GM19395 (cell line): Measurements from ENCODE around the gene PINLYP.

ENCODE experiments used
- ATAC-seq: cut with Tn5 transposase; IDR thresholded peaks from one replicate; pipeline ENCODE4 v1.9.1; 2021; ENCODE audit warnings: mild to moderate bottlenecking, moderate library complexity; ENCODE audit not compliant: unreplicated experiment

The PINLYP gene

DNA sequence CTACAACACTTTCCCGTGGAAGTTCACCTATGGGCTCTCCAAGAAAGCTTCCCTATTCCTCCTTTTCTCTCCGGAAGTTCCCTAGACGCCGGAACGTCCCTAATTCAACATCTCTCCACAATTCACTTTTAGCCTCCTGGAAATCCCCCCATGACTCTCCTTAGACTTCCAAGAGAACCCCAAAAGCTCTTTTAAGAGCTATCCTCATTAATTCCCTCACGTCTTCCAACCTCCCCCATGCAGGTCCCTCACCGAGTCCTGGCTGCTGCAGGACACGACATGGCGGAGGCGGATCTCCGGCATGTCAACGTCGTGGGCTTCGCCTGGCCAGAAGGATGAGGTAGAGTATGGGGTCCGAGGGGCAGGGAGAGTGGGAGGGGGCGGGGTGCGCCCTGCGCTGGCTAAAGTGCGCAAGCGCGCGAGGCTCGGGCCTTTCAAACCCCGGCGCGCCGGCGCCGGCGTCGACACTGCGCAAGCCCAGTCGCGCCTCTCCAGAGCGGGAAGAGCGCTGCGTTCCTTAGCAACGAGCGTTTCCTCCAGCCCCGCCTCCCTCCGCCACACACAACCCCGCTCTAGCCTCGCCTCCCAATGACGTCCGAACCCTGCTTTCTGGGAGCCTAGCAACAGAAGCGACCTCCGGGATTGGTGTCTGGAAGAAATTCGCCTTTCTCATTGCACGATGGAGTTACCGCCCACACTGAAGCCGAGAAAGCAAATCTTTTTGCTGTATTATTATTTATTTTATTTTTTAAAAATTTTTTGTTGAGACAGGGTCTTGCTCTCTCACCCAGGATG is at the start of gene PINLYP, which contains the start of gene XRCC1:
Gene PINLYP (plus strand): TSS at position 646 of the 795 bp plus-strand sequence. CDS start 1,391 bp downstream, outside the sequence.
Gene XRCC1 (minus strand): TSS at position 372 of the 795 bp plus-strand sequence. CDS start 69 bp downstream, at position 303.
- ATAC-seq: peak; percentile 92

DNA sequence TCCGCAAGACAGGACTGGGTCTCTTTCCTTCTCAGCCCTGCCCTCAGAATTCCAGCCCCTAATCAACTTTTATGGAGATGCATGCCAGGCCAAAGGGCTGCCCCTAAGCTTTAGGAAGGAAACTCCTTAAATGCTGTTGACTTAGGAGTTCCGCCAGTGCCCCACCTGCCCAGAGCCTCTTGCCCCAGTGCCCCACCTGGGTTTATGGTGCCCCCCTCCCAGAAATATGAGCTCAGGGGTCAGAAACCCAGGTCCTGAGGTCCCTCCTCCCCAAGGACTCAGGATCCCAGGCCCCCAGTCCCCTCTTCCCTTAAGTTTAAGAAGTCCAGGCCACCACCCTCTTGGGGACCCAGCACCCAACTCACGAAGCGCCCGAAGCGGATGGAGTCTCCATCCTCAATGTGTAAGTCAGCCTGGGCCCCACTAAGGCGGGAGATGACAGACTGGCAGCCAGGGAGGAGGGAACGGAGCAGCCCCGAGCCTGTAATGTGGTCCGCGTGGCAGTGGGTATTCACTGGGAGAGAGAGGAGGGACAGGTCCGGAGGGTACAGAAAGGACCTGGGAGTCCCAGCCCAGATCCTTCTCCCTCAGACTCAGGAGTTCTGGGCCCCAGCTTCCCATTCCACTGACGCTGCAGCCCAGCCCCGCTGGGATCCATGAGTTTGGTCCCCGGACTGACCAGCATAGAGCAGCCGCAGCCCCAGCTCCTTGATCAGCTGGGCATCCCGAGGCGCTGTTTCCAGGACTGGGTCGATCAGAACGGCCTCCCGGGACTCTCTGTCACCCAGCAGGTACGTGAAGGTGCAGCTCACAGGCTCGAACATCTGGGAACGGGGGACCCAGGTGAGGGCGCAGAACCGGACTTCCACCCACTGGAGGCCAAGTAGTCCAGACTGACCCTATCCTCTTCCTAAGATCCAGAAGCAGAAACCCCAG is 49.5 kb upstream of the PINLYP start:
- no peak for ATAC-seq

DNA sequence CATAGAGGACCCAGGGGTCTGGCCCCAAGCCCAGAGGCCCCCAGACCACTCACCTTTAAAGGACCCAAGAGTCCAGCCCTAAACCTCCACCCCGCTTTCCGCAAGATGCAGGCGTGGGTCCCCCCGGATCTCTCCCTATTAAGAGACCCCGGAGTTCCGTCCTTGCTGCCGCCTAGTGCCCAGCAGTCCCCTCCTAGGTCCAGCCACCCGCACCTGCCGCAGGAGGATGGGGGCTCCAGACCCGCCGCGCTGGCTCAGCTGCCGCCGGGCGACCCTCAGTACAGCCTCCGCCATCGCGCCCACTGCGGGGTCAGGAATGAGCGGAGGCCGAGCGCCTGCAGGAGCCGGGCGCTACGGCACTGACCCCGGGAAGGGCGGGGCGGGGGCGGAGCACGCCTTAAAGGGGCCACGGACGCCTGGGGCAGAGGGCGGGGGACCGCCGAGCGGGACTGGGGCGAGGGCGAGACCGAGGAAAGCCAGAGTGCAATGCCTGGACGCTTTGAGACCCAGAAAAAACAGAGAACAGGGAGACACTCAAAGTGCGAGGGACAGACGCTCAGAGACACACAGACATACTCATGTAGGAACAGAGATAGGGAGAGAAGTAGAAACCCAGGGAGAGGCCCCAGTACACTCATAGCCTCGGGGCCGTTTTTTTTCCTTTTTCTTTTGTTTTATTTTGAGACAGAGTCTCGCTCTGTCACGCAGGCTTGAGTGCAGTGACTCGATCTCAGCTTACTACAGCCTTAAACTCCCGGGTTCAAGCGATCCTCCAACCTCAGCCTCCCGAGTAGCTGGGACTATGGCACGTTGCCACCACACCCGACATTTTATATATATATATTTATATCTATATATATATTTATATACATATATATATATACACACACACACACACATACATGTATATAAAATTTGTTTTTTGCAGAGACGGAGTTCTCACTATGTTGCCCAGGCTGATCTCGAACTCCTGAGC is 48.4 kb upstream of the PINLYP start, which contains the start of gene ETHE1:
Gene ETHE1 (minus strand): TSS at position 318 of the 976 bp plus-strand sequence. CDS start 24 bp downstream, at position 294.
- peak; percentile 57 for ATAC-seq

DNA sequence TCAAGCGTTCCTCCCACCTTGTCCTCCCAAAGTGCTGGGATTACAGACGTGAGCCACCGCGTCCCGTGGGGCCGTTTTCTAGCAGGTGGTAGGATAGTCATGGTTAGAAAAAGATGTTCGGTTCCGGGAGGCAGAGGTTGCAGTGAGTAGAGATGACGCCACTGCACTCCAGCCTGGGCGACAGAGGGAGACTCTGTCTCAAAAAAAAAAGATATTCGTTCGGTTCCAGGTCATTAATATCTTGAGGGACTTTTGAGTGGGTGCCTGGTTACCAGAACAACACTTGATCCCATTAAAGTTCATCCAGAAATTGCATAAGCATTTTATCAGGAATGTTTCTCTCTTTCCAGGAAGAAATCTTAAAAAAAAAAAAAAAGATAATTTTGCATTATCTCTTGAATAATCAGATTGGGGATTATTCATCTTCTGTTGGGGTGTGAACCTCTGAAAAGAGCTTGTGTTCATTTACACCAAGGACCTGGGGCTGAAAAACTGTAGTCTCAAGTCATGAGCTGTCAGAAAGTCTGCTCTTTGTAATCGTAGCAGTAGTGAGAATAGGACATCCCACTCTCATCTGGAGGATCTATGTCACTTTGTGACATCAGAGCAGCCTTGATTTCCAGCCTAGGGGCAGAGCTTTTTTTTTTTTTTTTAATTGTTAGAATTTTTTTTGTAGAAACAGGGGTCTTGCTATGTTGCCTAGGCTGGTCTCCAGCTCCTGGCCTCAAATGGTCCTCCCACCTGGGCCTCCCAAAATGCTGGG is 47.6 kb upstream of the PINLYP start:
- no peak for ATAC-seq

DNA sequence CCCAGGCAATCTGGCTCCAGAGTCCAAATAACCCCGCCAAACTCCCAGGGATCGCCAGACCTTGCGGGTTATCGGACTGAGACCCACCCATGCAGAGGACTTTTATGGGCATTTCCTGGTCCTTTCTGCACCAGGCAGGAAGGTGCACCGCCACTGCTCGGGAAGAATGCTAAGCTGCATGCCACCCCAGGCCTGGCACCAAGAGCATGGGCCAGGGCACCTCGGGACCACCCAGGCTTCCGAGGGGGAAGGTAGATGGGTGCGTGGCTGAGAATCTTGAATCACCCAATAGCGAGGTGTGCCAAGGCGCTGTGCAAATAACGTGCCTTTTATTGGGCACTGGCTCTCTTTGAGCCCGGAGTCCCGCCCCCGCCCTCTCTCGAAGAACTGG is 43.0 kb upstream of the PINLYP start:
- ATAC-seq: no peak

DNA sequence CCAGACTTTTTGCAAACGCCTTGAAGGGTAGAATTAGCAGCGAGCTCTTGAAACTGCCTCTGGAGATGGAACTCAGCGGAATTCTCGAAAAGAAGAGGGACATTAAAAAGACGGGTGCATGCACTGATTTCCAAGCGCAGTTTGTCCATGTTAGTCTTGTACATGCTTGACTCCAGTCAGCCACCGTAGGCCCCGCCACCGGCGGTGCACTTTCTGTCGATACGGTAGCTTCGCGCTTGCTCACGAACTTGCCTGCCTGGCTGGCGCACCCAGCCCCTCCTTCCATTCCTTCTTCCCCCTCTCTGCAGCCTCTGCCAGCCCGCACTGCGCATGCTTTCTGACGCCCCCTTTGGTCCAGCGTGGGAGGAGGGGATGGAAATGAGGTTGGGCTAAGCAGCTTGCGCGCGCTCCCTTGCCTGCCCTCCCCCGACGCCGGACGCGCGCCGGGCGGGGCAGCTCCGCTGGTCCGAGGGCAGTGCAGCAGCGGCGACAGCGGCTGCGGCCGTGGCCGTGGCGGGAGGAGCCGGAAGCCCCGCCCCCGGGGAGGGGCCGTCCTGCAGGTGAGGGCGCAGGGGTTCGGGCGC is 42.5 kb upstream of the PINLYP start, which contains the start of gene ZNF575:
Gene ZNF575 (plus strand): TSS at position 227 of the 584 bp plus-strand sequence. CDS start 1,235 bp downstream, outside the sequence.
- peak; percentile 59 for ATAC-seq

DNA sequence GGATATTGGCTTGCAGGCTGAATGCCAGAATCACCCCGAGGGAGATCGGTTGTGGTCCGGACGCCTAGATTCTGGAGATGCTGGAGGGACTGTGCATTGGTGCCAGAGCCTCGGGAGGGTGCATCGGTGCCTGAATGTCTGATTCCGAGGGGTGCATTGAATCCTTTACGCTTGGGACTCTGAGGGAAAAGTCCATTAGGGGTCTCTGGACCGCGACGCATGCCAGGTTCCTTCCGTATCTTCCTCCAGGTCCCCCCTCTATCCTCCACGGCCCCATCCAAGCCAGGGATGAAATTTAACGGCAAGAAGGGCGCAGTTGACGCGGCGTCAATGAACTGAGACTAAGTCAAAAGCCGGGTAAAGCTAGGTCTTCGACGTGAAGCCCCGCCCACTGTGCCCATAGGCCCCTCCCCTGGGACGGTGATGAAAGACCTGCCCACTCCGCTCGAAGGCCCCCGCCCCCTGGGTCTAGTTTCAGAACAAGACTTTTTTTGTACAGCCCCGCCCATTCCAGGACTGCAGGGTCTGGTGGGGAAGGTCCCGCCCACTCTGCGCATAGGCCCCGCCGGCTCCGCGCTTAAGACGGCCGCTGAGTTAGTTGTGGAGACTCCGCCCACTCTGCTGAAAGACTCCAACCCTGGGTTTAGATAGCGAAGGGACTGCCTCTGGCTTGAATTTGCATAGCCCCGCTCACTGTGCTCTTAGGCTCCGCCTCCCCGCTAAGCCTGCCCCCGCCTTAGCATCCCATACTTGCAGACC is 41.9 kb upstream of the PINLYP start:
- ATAC-seq: peak; percentile 65

DNA sequence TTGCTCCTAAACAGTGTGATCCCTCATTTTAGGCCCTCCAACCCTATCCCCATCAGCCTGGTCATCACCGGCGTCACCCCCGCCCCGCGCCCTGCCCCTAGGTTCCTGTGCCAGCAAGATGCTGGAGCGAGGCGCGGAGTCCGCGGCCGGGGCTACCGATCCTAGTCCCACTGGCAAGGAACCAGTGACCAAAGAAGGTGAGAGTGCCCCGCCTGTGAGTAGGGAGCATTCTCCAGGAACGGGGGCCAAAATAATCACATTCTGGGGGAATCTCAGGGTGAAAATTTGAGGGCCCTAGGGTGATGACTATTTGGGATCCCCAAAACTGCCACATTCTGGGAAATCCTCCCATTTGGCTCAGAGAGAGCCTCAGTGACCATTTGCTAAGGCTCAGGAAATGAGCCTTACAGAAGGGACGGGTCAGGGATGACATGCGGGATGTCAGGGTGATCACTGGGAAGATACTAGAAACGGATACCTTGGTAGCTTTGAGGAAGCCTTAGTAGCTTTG is 41.2 kb upstream of the PINLYP start:
- ATAC-seq: no peak

DNA sequence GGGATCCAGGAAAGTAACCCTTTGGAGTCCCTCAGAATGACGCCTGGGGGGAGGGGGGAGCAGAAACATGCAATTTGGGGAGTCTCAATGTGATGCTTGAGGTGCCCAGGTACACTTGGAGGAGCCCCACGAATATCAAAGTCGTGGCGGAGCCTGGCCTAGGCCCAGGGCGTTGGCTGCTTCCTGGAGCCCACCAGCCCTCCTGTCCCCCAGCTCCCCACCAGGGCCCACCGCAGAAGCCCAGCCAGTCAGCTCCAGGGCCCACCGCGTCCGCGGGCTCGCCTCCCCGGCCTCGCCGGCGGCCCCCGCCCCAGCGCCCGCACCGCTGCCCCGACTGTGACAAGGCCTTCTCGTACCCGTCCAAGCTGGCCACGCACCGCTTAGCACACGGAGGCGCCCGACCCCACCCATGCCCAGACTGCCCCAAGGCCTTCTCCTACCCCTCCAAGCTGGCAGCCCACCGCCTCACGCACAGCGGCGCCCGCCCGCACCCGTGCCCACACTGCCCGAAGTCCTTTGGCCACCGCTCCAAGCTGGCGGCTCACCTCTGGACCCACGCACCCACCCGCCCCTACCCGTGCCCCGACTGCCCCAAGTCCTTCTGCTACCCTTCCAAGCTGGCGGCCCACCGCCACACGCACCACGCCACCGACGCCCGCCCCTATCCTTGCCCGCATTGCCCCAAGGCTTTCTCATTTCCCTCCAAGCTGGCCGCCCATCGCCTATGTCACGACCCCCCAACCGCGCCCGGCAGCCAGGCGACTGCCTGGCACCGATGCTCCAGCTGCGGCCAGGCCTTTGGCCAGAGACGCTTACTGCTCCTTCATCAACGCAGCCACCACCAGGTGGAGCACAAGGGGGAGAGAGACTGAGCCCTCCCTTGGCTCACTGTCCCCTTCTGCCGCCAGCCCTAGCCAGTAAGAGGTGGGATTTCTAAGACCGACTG is 40.5 kb upstream of the PINLYP start:
- no peak for ATAC-seq

DNA sequence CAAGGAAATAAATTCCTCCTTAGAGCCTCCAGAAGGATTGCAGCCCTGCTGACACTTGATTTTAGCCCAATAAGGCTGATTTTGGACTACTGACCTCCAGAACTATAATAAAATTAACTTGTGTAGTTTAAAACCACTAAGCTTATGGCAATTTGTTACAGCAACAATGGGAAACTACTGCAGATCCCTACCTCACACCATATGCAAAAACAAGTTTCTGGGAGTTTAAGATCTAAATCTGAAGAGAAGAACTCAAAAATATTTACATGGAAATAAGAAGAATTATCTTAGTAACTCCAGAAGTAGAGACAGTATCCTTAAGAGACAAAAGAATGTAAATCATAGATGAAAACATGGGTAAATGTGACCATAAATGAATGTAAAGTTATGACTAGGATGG is 36.7 kb upstream of the PINLYP start:
- ATAC-seq: no peak

DNA sequence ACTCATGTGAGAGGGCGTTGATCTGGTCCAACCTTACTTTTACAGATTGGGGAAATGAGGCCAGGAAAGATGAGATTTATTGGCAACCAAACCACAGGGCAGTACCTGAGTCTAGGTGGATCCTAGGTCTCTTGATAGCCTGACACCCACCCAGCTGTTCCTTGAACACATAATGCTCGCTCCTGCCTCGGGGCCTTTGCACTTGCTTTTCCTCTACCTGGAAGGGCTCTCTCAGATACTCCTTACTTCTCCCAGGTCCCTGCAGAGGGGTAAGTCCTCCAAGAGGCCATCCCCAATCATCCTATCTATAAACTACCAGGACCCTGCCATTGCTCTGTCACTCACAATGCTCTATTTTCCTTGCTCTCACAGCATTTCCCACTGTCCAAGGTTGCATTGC is 35.2 kb upstream of the PINLYP start:
- no peak for ATAC-seq

DNA sequence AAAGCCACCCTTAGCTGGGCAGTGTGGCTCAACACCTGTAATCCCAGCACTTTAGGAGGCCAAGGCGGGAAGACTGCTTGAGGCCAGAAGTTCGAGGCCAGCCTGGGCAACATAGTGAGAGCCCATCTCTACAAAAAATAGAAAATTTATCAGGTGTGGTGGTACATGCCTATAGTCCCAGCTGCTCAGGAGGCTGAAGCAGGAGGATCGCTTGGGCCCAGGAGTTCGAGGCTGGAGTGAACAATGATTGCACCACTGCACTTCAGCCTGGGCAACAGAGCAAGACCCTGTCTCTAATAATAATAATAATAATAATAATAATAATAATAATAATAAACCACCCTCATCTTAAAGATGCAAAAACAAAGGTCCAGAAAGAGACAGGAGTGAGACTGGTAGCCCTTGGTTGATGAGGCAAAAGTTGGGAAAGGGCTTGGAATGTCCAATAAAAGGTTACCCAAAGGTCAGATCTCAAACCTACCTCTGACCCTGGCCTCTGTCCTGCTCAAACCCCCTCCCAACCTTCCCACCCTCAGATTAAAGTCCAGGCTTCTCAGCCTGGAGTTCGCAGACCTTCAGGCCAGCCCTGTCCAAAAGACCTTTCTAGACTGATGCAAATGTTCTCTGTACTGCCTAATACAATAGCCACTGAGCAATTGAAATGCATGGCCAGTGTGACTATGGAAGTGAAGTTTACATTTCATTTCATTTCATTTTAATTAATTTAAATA is 33.5 kb upstream of the PINLYP start:
- no peak for ATAC-seq

DNA sequence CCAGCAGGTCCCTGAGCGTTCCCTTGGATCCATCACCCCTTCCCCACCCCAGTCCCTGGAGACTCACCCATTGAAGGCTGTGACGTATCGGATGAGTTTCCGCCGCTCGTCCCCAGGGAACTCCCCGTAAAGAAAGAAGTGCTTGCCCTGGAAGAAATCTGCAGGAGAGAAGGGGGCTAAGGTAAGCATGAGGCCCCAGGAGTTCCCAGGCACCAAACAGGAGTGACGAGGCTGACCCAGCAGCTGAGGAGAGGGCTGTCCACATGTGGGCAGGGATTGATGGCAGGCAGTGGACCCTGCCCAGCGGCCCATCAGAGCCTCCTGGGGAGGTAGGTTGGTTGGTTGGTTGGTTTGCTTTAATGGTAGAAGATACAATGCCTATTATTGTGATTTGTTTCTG is 31.5 kb upstream of the PINLYP start:
- no peak for ATAC-seq

DNA sequence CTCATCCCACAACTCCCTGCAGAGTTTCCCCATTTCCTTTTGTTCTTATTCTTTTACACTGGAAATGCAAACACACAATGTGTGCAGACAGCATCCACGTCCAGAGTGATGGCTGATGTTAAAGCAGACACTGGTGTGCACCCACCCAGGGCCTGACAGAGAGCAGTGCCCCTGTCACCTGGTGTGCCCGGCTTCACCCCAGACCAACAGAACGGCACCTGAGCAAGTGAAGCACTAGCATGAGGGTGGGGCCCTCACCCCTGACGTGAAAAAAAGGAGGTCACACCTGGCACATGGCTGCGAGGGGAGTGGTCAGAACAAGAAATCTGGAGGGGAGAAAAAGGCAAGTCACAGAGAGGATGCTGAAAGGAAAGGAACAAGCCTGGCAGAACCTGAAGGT is 30.3 kb upstream of the PINLYP start:
- ATAC-seq: no peak

DNA sequence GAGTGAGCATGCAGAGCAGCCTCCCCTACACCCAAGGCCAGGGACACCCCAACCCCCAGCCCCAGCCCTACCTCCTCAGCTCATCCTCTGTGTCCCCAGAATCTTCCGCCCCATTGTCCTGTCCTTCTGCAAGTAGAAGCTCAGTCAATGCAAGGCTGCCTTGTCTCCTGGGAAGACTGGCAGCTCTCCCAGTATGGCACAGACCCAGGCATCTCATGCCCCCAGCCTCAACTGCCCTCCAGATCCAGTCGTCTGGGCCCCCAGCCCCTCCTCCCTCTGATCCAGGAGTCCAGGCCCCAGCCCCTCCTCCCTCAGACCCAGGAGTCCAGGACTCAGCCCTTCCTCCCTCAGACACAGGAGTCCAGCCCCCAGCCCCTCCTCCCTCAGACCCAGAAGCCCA is 29.6 kb upstream of the PINLYP start:
- ATAC-seq: no peak

DNA sequence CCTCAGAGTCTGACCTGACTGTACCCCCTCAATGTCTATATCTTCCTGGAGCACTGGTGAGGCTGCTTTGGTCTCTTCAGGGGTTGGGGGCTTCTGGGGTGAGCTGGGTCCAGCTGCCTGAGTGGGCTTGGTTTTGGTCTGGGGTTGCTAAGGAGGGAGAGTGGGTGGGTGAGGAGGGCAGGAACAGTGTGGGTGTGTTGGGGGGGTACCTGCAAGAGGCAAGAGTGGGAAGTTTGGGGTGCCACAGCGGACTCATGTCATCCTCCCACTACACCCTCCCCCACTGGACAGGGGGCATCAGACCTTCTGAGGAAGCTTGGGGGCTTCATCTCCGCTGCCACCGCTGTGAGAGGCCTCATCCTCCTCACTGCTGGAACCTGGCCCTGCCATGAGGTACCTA is 29.0 kb upstream of the PINLYP start:
- ATAC-seq: no peak
